Measurements from ENCODE around the gene CYP51A1. TPM values are rescaled to one million over a fixed set of nuclear protein-coding genes. Genes with fewer than 3 reads are reported as not detected.

CYP51A1 gene
- total and polyA plus RNA-seq, 2 of the 13 experiments (the other 11 are each of a cell fraction or from before 2014, with no cell fraction given), result 15.4 to 260 TPM

DNA sequence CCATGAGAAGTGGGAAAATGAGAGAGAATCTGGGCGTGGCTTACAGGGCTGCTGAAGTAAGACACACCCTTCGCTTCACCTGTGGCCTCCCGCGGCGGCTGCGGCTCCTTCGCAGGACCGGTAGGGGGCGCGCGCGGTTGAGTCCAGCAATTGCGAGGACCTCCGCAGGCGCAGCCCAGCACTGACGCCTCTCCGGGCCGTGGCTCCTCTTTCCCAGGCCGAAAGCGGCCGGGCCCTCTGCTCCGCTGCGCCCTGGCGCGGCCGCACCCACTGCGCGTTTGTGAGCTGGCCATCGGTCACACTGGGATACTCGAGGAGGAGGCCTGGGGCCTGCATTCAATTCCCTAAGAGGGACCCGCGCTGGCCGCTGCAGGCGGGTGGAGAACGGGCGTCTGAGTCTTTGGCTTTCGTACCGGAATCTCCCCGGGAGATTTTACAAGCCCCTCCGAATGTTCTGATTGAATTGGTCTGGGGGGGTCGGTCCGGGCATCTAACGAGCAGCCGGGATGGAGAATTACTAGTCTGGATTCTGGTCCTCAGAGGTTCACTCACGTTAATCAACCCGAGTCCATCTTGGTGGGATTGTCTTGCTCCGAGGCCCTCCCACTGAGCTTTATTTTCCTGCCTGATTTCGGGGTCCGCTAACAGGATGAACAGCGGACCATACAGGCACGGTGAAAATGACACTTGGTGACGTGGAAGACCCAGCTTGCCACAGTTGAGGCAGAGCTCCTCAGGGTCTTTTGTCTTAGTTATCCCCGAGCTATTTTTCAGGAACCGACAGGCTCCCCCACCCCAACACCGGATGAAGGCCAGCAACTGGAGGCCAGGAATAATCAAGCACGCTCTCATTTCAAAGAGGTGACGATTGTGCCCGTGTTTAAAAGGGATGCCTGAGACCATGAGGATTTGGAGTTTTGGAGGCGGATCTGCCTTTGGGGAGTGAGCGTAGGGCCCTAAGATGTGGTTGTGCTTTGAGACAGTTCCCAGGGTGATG lies 44.9 kb upstream of the CYP51A1 start, which contains the start of gene LRRD1 (continued):
- TF ChIP-seq THRA (CRISPR knock-in tag; IDR thresholded peaks at IDR 0.05; ENCODE audit: borderline replicate concordance), result 0 out of 2 replicates have a peak, but pooled peaks have one; percentile 46
- no peak for TF ChIP-seq HOXA9 (CRISPR knock-in tag; IDR thresholded peaks at IDR 0.05; ENCODE audit: borderline replicate concordance)
- TF ChIP-seq BHLHE40 (IDR thresholded peaks at IDR 0.05; ENCODE audit: low read length), result no peak
- TF ChIP-seq ZSCAN22 (CRISPR knock-in tag; IDR thresholded peaks at IDR 0.05), result no peak
- no peak for TF ChIP-seq ZNF616 (CRISPR knock-in tag; IDR thresholded peaks at IDR 0.05; ENCODE audit: low read depth)
- TF ChIP-seq, protein P1, sequence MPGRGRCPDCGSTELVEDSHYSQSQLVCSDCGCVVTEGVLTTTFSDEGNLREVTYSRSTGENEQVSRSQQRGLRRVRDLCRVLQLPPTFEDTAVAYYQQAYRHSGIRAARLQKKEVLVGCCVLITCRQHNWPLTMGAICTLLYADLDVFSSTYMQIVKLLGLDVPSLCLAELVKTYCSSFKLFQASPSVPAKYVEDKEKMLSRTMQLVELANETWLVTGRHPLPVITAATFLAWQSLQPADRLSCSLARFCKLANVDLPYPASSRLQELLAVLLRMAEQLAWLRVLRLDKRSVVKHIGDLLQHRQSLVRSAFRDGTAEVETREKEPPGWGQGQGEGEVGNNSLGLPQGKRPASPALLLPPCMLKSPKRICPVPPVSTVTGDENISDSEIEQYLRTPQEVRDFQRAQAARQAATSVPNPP (CRISPR knock-in tag; IDR thresholded peaks at IDR 0.05), result no peak
- peak; percentile 68; the same call in 1 of the 2 replicates for TF ChIP-seq SMAD3 (CRISPR knock-in tag; IDR thresholded peaks at IDR 0.05)
- 0 out of 2 replicates have a peak, but pooled peaks have one; percentile 34 for TF ChIP-seq POLR2G (IDR thresholded peaks at IDR 0.05; ENCODE audit: low read depth, low read length)
- TF ChIP-seq UBTF (CRISPR knock-in tag; IDR thresholded peaks at IDR 0.05), result peak; percentile 99
- TF ChIP-seq ZFP36 (IDR thresholded peaks at IDR 0.05; ENCODE audit: borderline replicate concordance, low read depth, low read length, partially characterized antibody), result no peak
- no peak for TF ChIP-seq PRDM4 (CRISPR knock-in tag; IDR thresholded peaks at IDR 0.05; ENCODE audit: borderline replicate concordance)
- TF ChIP-seq ZNF891 (CRISPR knock-in tag; IDR thresholded peaks at IDR 0.05), result 0 out of 2 replicates have a peak, but pooled peaks have one; percentile 54

Data from HepG2 (cell line).